ENCODE measurements around the gene DDX5. TPM values are rescaled to one million over a fixed set of nuclear protein-coding genes. Genes with fewer than 3 reads are reported as not detected.
"Not testable (repeated sequence)": the region's sequence is repeated elsewhere in the genome, so short reads cannot be mapped to it uniquely, and the experiment has no call there.

Gene DDX5
- total RNA-seq, 4 donors from 2014 or later = 895 to 1,792 (median 1,570) TPM

GRCh38 chr17:64472564-64472963 is 33.5 kb downstream of the DDX5 start:
- DNase-seq = no peak
- Histone ChIP-seq H3K9me3 (no peaks in the 10 kb centered on the region), H3K27ac (no peak overlapping the region), H3K4me1 (no peaks in the 10 kb centered on the region), H3K27me3 (no peaks in the 10 kb centered on the region), H3K4me3 (replicated peaks in 1 of 3) (no peak overlapping the region), H3K36me3 (no peaks in the 10 kb centered on the region)
- no peak for TF ChIP-seq POLR2A (IDR thresholded peaks at IDR 0.05)
- TF ChIP-seq CTCF (IDR thresholded peaks at IDR 0.05) = no peak
- 89 to 95% methylated on average over 2 of the region's 2 CpGs for WGBS, 2 donors
- intact Hi-C loops (cut with DNase I) = no loop called here

GRCh38 chr17:64471440-64471839 is 34.6 kb downstream of the DDX5 start:
- H3K4me1 ChIP-seq = no peaks in the 10 kb centered on the region
- no peak for DNase-seq
- no peaks in the 10 kb centered on the region for H3K27me3 ChIP-seq
- no peak overlapping the region for H3K4me3 ChIP-seq (replicated peaks in 1 of 3)
- TF ChIP-seq CTCF (IDR thresholded peaks at IDR 0.05) (no peak), POLR2A (IDR thresholded peaks at IDR 0.05) (no peak)
- no peaks in the 10 kb centered on the region for H3K9me3 ChIP-seq
- H3K36me3 ChIP-seq = no peaks in the 10 kb centered on the region
- no peak overlapping the region for H3K27ac ChIP-seq
- 94 to 97% methylated on average over 3 of the region's 3 CpGs for WGBS, 2 donors
- intact Hi-C loops (cut with DNase I) = no loop called here

GRCh38 chr17:64470625-64471024 is 35.5 kb downstream of the DDX5 start:
- WGBS, 2 donors = 71 to 86% methylated on average over 4 of the region's 4 CpGs
- no peak overlapping the region for H3K27ac ChIP-seq
- TF ChIP-seq POLR2A (IDR thresholded peaks at IDR 0.05) (no peak), CTCF (IDR thresholded peaks at IDR 0.05) (no peak)
- H3K9me3 ChIP-seq = no peaks in the 10 kb centered on the region
- no peaks in the 10 kb centered on the region for H3K27me3 ChIP-seq
- no peak overlapping the region for H3K4me3 ChIP-seq (replicated peaks in 1 of 3)
- no peaks in the 10 kb centered on the region for H3K36me3 ChIP-seq
- intact Hi-C loops (cut with DNase I) = no loop called here
- no peak for DNase-seq
- no peaks in the 10 kb centered on the region for H3K4me1 ChIP-seq

- H3K27me3 ChIP-seq; H3K4me3 ChIP-seq (replicated peaks in 1 of 3); DNase-seq; intact Hi-C loops (cut with DNase I); H3K36me3 ChIP-seq; H3K9me3 ChIP-seq; H3K27ac ChIP-seq; H3K4me1 ChIP-seq: not testable (repeated sequence)
- WGBS, 2 donors = 72 to 83% methylated on average over 1 of the region's 1 CpG
Observed at GRCh38 chr17:64466834-64467233, 39.3 kb downstream of the DDX5 start.

- DNase-seq = no peak
- TF ChIP-seq CTCF (IDR thresholded peaks at IDR 0.05) (no peak), POLR2A (IDR thresholded peaks at IDR 0.05) (no peak)
- 80 to 81% methylated on average over 9 of the region's 9 CpGs for WGBS, 2 donors
- Histone ChIP-seq H3K4me3 (replicated peaks in 1 of 3) (no peak overlapping the region), H3K9me3 (no peaks in the 10 kb centered on the region), H3K27me3 (no peaks in the 10 kb centered on the region), H3K27ac (no peak overlapping the region), H3K4me1 (no peaks in the 10 kb centered on the region), H3K36me3 (no peaks in the 10 kb centered on the region)
- intact Hi-C loops (cut with DNase I) = no loop called here
Observed at GRCh38 chr17:64466019-64466735, 39.9 kb downstream of the DDX5 start.
